GM19395 (cell line): ENCODE measurements around the gene WDR20.
"Not testable (repeated sequence)": the region's sequence is repeated elsewhere in the genome, so short reads cannot be mapped to it uniquely, and the experiment has no call there.

ENCODE experiments used
- ATAC-seq: cut with Tn5 transposase; IDR thresholded peaks from one replicate; pipeline ENCODE4 v1.9.1; 2021; ENCODE audit warnings: mild to moderate bottlenecking, moderate library complexity; ENCODE audit not compliant: unreplicated experiment

Gene WDR20

GRCh38 chr14:102234331-102235264, 94.9 kb downstream of the WDR20 start:
- peak; percentile 22 for ATAC-seq

DNA sequence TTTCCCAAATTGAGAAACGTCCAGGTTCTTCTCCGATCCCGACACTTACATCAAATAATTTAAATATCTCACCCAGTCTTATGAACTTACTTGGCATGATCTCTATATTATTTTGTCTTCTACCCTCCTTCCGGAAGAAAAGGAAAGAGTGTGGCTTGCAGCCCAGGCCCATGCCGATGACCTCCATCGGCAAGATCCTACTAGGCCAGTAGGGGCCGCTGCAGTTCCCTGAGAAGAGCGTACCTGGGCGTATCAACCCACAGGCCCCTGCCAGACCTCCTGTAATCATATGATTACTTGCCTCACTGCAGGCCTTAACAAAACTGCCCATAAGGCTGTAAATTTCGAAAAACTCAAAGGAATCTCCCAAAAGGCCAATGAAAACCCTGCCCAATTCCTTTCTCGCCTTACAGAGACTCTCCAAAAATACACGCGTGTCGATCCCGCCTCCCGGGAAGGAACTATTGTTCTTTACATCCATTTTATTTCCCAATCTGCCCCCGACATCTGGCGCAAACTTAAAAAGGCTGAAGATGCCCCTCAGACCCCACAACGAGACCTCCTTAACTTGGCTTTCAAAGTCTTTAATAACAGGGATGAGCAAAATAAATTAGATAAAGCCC, 95.7 kb downstream of the WDR20 start:
- ATAC-seq = peak; percentile 87

DNA sequence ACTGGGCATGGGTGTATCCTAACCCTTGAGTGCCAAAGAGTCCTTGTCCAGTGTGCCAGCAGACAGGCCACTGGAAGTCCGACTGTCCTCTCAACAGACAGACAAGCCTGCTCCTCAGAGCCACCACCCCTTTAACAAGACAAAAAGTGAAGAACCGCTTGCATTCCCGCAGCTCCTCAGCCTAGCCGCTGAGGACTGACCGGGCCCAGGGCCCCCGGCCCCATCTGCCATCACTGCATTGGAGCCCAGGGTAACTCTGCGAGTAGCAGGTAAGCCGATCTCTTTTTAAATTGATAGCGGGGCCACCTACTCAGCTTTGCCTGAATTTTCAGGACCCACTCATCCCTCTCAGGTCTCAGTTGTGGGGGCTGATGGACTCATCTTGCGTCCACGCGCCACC, 96.3 kb downstream of the WDR20 start:
- ATAC-seq = no peak

DNA sequence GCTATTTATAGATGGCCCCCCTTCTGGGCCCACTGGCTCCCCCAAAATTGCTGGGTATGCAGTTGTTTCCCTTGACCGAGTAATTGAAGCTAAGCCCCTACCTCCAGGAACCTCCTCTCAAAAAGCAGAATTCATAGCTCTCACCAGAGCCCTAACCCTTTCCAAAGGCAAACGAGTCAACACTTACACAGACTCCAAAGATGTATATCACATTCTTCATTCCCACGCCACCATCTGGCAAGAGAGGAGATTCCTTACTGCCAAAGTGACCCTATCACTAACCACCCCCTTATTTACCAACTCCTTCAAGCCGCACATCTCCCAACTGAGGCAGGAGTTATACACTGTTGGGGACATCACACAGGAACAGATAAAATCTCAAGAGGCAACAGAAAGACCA, 98.4 kb downstream of the WDR20 start:
- ATAC-seq = no peak

- ATAC-seq = no peak
Observed at GRCh38 chr14:102238766-102239165, 99.1 kb downstream of the WDR20 start.

DNA sequence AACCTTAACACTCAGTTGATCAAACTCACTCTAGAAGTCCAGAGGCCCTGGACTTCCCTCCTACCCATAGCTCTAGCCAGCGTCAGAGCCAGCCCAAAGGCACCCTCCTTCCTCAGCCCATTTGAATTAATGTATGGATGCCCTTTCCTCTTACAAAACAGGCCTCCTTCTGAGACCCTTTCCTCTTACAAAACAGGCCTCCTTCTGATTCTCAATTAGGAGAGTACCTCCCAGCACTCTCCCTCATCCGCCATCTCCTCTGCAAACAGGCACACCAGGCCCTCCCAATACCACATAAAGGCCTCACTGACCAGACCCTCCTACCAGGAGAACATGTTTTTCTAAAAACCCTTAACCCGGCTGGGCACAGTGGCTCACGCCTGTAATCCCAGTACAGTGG, 99.5 kb downstream of the WDR20 start:
- ATAC-seq = no peak

DNA sequence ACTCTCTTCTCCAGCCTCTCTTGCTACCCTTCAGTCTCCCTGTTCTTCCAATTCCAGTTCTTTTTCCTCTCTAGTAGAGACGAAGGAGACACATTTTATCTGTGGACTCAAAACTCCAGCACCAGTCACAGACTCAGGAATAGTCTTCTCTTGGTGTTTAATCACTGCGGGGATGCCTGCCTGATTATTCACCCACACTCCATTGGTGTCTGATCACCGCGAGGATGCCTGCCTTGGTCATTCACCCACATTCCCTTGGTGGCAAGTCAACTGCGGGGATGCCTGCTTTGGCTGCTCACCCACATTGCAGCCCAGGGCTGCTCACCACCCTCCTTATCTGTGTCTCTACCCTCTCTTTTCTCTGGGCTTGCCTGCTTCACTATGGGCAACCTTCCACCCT, 100.8 kb downstream of the WDR20 start:
- not testable (repeated sequence) for ATAC-seq

GRCh38 chr14:102241147-102241546, 101.5 kb downstream of the WDR20 start:
- ATAC-seq = no peak

- not testable (repeated sequence) for ATAC-seq
Observed at GRCh38 chr14:102243795-102244194, 104.1 kb downstream of the WDR20 start.

DNA sequence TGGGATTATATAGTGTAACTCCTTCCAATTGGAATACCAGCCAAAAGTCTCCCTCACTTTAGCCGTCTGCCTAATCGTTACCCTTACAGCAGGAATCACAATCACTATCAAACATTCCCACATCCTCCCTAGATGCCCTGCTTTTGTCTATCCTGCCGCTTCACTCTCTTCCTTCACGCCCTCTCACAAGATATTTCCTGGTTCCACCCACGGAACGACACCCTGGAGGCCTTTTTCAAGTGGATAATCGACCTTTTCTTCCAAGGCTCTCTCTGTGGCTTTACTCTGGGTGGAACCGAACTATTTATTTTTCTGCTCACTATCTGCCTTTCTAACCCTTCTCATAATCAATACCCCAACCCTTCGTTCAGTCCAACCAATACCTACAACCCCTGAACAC, 106.4 kb downstream of the WDR20 start:
- ATAC-seq = no peak

- ATAC-seq = no peak
Observed at GRCh38 chr14:102248121-102248520, 108.4 kb downstream of the WDR20 start.

- no peak for ATAC-seq
Observed at GRCh38 chr14:102249041-102249440, 109.3 kb downstream of the WDR20 start.

GRCh38 chr14:102249981-102250380, 110.3 kb downstream of the WDR20 start:
- ATAC-seq = no peak

GRCh38 chr14:102250636-102251035, 110.9 kb downstream of the WDR20 start:
- ATAC-seq = no peak

- ATAC-seq = no peak
Observed at GRCh38 chr14:102251161-102251560, 111.5 kb downstream of the WDR20 start.

DNA sequence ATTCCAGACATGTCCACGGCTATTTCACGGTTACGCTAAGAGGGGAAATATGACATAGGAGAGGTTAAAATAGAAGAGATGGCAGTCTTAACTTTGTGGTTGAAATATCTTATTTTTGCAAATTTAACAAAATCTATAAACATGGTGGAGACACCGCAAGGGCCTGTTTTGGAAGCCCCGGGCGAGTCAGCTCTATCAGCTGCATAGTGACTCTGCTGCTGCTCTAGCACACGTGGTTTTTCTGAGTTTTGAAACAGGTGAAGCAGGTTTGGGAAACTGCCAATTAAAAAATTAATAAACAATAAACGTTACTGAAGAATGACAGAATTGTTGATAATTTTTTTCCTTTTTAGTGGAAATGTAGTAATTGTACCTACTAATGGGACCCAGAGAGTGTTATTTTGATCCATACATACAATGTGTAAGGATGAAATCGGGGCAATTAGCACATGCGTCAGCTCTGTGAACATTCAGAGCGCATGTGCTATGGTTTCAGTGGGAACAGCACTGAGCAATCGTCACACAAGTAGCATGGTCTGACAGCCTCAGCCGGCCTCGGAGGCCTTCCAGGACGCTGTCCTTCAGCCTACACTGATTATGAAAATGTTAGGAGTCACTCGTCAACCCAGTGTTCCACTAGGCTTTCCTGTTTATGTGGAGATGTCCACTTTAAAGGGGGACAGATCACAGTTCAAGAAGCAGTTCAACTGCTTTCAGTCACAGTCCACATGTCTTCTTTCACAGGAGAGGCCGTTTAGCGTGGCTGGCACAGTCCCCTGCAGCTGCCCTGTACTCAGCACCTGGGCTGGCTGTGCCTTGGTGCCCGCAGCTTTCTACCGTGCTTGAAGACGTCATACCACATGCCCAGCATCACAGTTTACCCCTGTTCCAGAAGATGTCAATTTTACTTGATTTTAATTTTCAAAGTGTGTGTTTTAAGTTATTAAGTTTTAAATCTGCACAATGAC, 113.4 kb downstream of the WDR20 start:
- no peak for ATAC-seq

DNA sequence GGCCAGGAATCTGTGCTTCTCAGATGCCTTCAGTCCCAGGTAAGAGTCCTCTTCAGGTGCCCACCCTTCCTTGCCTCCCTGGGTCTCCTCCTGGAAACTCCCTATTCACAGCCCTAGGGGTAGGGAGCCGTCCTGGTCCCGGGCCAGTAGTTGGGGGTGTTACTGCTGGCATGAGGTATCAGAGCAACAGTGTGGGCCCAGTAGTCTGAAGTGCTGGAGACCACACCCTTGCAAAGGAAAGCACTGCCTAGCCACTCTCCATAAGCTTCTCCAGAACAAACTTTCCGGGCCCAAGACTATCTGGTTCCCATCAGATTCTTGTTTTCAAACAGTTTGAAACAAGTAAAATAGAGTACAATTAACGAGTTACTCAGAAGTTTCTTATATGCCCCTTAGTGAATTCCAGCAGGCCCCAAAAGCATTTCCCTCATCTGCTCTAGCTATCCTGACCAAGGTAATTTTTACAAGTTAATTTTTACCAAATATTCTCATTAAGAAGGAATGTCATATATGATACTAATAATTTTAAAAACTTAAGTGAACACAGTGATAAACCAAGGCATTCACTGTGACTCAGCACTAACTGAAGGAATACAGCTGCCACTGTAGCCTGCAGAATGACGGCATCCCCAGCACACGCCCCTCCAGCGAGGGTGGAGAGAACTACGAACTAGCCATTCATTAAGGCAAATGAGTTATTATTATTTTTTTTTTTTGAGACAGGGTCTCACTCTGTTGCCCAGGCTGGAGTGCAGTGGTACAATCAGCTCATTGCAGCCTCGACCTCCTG, 115.9 kb downstream of the WDR20 start:
- no peak for ATAC-seq

DNA sequence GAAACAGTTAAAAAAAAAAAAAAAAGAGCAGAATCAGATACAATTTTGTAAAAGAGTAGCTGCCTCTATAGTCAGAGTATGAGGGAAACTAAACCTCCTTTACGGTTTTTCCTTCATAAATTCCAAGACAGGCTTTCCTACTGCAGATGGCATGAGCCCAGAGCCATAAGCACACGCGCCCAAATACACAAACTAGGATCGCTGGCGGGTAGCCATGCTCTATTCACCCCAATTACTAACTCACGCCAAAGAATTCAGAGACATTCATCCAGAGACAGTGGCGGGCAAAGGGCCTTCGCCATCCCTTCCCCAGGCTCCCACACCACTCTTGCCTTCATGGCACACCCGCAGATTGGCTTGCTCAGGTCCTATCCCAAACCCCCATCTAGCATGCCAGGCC, 117.0 kb downstream of the WDR20 start:
- ATAC-seq = no peak

DNA sequence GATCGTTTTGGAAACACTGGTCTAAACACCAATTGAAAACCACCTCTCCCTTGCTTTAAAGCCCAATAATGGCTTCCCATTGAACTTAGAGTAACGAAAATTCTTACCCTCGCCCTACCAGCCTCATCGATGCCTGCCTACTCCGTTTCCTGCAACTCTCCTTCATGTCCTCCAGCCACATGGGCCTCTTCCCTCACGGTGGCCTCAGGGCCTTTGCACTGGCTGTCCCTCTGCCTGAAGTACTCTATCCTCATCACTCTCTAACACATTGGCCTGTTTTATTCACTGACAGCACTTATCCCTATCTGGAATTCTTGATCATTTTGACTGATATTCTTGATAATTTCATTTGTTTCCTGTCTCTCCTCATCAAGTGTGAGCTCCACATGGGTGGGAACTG, 118.4 kb downstream of the WDR20 start:
- no peak for ATAC-seq
